ENCODE data around the gene SPAG17.

The SPAG17 gene

DNA sequence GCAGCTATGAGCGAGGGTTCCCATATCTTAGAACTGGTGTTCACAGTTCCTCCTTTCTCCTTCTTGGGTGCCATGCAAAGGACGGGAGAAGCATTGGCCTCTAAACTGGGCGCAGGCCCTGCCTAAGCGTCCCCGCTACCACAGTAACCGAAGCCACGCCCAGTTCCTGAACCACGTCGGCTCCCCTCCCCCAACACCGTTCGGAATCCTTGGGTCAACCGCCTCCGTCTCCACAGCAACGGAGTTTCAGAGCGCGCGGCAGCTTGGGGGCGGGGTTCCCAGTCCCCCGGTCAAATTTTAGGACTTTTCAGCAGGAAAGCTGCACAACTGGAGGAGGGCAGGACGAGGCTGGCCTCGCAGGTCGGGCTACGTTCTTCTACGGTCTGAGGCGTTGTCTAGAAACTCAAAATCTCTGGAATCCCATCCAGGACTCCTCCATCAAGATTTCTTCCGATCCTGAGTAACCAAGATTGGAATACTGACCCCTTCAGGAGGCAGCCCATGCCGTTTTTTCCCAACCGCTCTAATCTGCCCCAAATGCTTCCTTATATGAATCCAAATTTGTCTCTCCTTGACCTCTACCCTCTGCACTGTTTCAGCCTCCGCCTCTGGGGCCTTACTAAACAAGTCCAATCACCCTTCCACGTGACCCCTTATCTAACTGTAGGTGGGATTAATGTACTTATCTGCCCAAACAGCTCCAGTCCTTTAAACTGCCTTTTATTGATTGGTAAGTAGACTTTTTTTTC is at the start of gene SPAG17:
SPAG17 (minus strand) TSS at position 145 of the 749 bp plus-strand sequence; CDS start at position 74, 71 bp downstream.
- peak; percentile 4 for DNase-seq

DNA sequence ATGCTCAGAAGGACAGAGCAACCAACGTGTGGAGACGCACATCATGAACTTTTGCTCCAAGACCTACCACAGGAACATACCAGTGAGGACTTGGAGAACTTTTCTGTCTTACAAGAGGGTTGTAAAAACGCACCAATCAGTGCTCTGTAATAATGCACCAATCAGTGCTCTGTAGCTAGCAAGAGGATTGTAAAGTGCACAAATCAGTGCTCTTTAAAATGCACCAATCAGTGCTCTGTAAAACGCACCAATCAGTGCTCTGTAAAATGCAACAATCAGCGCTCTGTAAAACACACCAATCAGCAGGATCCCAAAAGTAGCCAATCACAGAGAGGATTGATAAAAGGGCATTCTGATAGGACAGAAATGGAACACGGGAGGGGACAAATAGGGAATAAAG is 40.4 kb upstream of the SPAG17 start:
- no peak for DNase-seq

GRCh38 chr1:118223426-118223825 is 38.4 kb upstream of the SPAG17 start:
- DNase-seq: no peak

GRCh38 chr1:118219438-118219837 is 34.4 kb upstream of the SPAG17 start:
- no peak for DNase-seq

DNA sequence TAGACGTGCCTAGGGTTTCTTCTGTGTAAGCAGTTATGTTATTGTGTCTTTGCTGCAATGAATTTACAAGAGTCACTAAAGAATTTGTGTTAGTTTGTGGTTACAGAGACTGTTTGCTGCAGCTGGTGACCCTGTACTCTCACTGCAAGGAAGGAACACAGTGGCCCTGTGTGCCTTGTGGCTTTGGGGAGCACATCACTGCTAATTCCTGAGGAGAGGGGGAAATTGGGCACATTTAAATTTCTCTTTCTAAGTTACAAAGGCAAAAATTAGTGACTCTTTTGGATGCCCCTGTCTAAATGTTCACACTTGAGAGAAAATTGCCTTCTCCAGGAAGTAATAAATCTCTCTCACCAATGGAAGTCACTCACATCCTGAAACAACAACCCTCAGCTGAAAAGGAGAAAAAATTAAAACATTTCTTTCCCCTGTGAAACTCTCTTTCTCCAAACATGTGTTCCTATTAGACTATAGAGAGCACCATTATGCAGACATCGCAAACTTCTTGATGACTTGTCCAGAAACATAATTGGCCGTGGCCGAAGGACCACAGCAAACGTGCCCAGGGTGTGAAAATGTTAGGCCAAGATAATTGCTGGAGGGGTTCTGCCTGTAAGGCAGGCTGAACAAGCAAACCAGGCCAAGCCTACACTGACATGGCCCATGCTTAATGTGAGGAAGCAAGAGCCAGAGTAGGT is 32.3 kb upstream of the SPAG17 start:
- DNase-seq: no peak

DNA sequence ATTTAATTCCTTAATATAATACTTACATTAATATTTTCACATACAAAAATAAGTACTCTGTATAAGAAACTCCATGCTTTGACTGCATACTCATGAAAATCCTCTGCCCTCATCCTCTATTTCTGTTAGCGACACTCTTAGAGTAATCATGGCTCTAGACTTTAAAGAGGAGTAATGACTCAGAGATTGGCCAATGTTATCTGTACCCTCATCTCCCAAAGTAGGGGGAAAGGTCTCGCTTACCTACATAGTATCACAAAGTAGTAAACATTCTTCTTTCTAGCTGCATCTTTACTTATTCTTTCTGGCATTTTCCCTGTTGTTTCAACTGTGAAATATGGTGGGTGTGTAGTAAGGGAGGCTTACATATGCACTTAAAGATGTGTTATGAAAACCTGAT is 29.8 kb upstream of the SPAG17 start:
- DNase-seq: no peak

- DNase-seq: no peak
These were observed 25.7 kb upstream of the SPAG17 start for GRCh38 chr1:118210723-118211110.

GRCh38 chr1:118210051-118210722 is 25.2 kb upstream of the SPAG17 start:
- no peak for DNase-seq

DNA sequence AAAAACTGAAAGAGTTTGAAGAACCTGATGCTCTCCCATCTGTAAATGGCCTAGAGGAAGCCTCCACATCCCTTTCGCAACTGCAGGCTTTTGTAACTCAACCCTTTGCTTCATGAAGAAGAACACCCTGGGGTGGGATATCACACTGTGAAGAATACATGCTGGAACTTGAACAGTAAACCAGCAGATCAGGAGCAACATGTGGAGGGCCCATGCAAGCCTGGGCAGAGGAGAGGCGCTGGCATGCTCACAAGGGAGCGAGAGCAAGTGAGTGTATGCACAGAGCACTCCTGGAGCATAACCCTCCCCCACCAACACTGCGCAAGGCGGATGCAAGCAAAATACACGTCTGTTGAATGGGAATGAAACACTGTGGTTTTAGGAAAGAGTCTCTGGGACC is 24.6 kb upstream of the SPAG17 start:
- DNase-seq: no peak

DNA sequence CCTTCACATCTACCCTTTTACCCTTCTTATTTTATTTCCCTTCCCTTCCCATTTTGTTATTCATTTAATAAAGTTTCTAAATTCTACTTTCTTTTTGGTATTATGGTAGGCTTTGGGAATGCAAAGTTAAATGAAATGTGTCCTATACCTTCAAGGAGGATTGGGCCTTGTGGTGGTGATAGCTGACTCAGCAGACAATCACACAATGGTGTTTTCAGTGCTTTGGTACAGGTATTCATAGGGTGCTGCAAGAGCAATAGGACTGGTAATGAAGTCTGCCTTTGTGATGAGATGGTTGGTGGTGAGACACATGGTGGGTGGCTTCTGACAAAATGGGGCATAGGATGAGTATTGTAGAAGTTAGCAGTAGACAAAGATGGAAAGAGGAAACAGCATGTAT is 21.9 kb upstream of the SPAG17 start:
- DNase-seq: no peak

GRCh38 chr1:118204648-118205047 is 19.6 kb upstream of the SPAG17 start:
- no peak for DNase-seq

GRCh38 chr1:118204105-118204504 is 19.1 kb upstream of the SPAG17 start:
- DNase-seq: no peak

- no peak for DNase-seq
These were observed 17.1 kb upstream of the SPAG17 start for GRCh38 chr1:118202076-118202608.

DNA sequence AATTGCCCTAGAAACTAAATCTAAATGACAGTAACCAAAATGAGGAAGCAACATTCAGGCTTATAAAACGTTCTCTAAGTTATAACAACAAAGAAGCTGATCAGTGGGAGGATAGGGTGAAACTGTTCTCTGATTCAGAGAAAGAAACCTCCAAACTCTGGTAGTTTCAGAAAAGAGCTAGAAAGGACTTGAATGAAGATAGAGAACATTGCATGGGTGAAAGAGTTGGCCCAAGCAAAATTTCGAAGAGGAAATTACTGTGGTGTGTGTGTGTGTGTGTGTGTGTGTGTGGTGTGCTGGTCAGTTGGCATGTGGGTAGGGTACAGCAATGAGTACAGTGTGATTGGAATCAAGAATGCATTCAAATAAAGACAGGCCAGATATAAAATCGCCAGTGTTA is 16.5 kb upstream of the SPAG17 start:
- no peak for DNase-seq

DNA sequence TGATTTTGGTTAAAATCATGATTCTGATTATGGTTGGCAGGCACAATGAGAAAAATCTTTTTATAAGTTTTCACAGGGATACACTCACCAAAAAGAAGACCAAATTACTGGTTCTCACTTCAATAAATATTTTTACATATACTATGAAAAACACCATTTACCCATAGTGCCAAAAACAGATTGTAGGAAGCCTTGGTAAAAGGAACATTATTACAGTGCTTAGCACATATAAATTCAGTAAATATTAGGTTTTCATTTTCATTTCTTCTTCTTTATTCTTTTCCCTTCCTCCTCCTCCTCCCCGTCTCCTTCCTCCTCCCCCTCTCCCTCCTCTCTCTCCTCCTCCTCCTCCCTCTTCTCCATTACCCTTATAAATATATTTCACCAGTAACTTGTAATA is 15.8 kb upstream of the SPAG17 start:
- no peak for DNase-seq

DNA sequence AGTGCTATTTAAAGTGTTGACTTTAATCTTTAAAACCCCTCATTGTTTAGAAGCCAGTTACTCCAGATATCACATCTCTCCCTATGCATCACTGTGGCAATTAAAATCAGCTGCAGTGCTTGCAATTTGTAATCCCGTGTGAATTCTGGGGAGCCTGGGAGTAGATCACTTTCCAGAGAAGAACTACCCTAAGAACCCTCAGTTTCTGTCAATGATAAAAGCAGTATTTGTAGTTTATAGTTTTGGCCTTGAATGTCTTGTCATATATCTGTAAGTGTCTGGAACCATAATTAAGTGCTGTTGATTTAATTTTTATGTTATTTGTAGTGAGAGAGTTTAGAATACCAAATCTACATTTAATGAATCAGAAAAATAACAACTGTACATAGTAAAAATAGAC is 5.5 kb upstream of the SPAG17 start:
- no peak for DNase-seq

GRCh38 chr1:118189564-118189963 is 4.5 kb upstream of the SPAG17 start:
- DNase-seq: no peak

GRCh38 chr1:118188411-118188810 is 3.4 kb upstream of the SPAG17 start:
- DNase-seq: no peak

DNA sequence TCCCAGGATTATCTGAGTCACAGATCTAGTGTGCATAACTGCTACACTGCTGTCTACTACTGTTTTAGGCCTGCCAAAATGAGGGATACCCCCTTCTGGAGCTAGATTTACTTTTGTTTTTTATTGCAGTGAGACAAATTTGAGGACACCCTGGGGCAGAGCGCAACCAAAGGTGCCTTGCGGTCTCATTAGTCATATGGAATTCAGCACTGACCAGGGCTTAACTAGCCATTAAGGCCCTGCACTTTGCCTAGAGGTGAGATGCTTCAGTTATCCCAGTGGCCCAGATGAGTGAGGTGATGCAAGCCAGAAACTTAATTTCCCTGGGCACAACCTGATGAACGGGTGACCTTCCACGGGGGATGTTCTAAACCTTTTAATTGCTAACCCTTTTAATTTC is 998 bp upstream of the SPAG17 start:
- DNase-seq: no peak

DNA sequence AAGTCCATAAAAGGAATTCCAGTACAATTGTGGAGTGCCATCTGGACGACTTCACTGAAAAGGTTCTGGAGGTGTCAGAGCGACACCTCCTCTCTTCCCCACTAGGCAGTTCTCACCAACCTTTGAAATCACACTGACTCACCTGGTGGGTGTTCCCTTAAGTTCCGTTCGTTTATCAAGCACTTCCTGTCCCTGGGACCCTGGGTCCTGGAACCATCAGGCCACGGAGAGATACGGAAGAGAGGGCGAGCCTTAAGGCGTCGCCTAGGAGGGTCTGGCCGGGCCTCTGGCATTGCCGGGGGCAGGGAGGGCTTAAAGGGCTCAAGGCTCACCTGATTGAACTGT is 317 bp downstream of the SPAG17 start:
- DNase-seq: no peak

- DNase-seq: no peak
These were observed 1.4 kb downstream of the SPAG17 start for GRCh38 chr1:118183586-118183985.

- DNase-seq: no peak
These were observed 7.0 kb downstream of the SPAG17 start for GRCh38 chr1:118177998-118178397.

DNA sequence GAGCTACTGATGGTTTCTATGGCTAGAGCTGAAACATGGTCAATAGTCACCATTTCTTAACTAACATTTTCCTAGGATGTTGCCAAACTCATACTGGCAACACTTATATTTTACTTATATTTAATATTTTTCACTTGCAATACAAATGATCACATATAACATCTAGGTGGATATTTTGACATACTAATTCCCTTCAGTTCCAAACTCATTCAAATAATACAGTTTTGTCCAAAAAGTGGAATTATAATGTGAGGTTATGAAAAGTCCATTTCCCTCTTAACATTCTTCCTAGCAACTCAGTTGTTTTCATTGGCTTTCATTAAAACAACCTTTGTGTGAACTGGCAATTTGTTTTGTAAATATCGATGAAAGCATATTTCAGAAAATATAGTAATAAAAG is 16.0 kb downstream of the SPAG17 start:
- no peak for DNase-seq

DNA sequence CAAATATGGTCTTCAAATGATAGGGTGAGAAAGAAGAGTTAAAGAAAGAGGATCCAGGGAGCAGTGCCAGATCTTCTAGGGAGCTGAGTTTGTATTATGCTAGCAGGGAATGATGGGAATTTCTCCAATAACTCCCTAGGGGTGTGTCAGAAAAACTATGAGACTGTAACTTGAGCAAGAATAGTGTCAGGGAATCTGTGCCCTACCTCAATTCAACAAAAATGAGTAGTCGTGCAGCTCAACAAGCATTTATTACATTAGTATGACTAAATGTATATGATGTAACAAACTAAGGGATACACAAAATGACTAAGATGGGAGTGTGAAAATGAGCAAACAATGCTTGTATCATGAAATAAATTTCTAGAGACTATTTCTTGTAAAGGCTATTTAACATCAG is 24.2 kb downstream of the SPAG17 start:
- DNase-seq: no peak
